SK-N-SH (cell line): Measurements from ENCODE around the gene STH. TPM values are rescaled to one million over a fixed set of nuclear protein-coding genes. Genes with fewer than 3 reads are reported as not detected.
"Not testable (repeated sequence)": the region's sequence is repeated elsewhere in the genome, so short reads cannot be mapped to it uniquely, and the experiment has no call there.

Experiments
- CTCF ChIA-PET: fragments of 300-600, 350-600 bp; formaldehyde crosslinking; extraction: SDS; loops from one replicate; lab custom pipeline; 2021; lab: Yijun Ruan, JAX
- POLR2A ChIA-PET: fragments of 350-600 bp; sonication (Branson Sonifier 250); formaldehyde crosslinking; extraction: SDS; loops from one replicate; lab custom pipeline; 2020; ENCODE audit warnings: antibody characterized with exemption, inconsistent platforms; lab: Yijun Ruan, JAX
- DNase-seq: peaks from one replicate; pipeline ENCODE4 v3.0.0; 2012
- H2AFZ ChIP-seq: fragments of 200-600 bp; sonication (generic); 2 replicates; pipeline ENCODE4 v1.8.1; 2016; ENCODE audit warnings: antibody characterized with exemption, mild to moderate bottlenecking, low read depth
- H3F3A ChIP-seq: fragments of 200-600 bp; sonication (generic); replicated peaks from 2 replicates; pipeline ENCODE3; 2016; ENCODE audit warnings: antibody characterized with exemption, mild to moderate bottlenecking; ENCODE audit not compliant: insufficient read depth
- H3K27ac ChIP-seq, 2 experiments: fragments of 200-500 bp in 1 of 2; fragments of 200-600 bp in 1 of 2; sonication (Bioruptor generic) in 1 of 2; sonication (generic), shearing (Covaris generic) in 1 of 2; 2 replicates each; pipeline versions ENCODE4 v1.5.1 to v1.6.1; 2014 to 2016; ENCODE audit warnings: low read depth in 2 of 2, inconsistent platforms in 1 of 2, low read length in 1 of 2, mild to moderate bottlenecking in 1 of 2, mixed read lengths in 1 of 2
- H3K27me3 ChIP-seq: fragments of 200-600 bp; sonication (generic), shearing (Covaris generic); 2 replicates; pipeline ENCODE4 v1.6.1; 2016; ENCODE audit warnings: mixed run types; ENCODE audit not compliant: insufficient read depth
- H3K36me3 ChIP-seq, 2 experiments: fragments of 200-500 bp in 1 of 2; fragments of 200-600 bp in 1 of 2; sonication (Bioruptor generic) in 1 of 2; sonication (generic) in 1 of 2; replicated peaks in 1 of 2; 2 replicates each; pipeline versions ENCODE3 to v1.5.1; 2014 to 2016; ENCODE audit warnings: low read length in 1 of 2, mild to moderate bottlenecking in 1 of 2; ENCODE audit not compliant: insufficient read depth in 2 of 2, control insufficient read depth in 1 of 2
- H3K4me1 ChIP-seq, 2 experiments: fragments of 200-500 bp in 1 of 2; fragments of 200-600 bp in 1 of 2; sonication (Bioruptor generic) in 1 of 2; sonication (generic), shearing (Covaris generic) in 1 of 2; 2 replicates each; pipeline versions ENCODE4 v1.5.1 to v1.6.1; 2014 to 2016; ENCODE audit warnings: low read depth in 1 of 2, low read length in 1 of 2, mixed run types in 1 of 2; ENCODE audit not compliant: insufficient read depth in 2 of 2, control insufficient read depth in 1 of 2
- H3K4me2 ChIP-seq: fragments of 200-600 bp; sonication (generic), shearing (Covaris generic); 2 replicates; pipeline ENCODE4 v1.6.1; 2017; ENCODE audit warnings: mixed run types
- H3K4me3 ChIP-seq, 2 experiments: fragments of 200-500 bp in 1 of 2; fragments of 200-600 bp in 1 of 2; sonication (Bioruptor generic) in 1 of 2; sonication (generic), shearing (Covaris generic) in 1 of 2; 2 replicates each; pipeline versions ENCODE4 v1.5.1 to v1.8.1; 2014 to 2016; ENCODE audit warnings: low read depth in 2 of 2, inconsistent platforms in 1 of 2, low read length in 1 of 2, mild to moderate bottlenecking in 1 of 2, mixed read lengths in 1 of 2, moderate library complexity in 1 of 2
- H3K79me2 ChIP-seq: fragments of 200-600 bp; sonication (generic); 2 replicates; pipeline ENCODE4 v1.8.1; 2017; ENCODE audit warnings: mild to moderate bottlenecking; ENCODE audit not compliant: insufficient read depth
- H3K9ac ChIP-seq: fragments of 200-600 bp; sonication (generic); 2 replicates; pipeline ENCODE4 v1.6.1; 2017; ENCODE audit warnings: mixed run types
- H3K9me2 ChIP-seq: fragments of 200-600 bp; sonication (generic); 2 replicates; pipeline ENCODE4 v1.6.1; 2017; ENCODE audit warnings: mixed run types
- H3K9me3 ChIP-seq: fragments of 200-600 bp; sonication (generic); 2 replicates; pipeline ENCODE4 v1.6.1; 2017; ENCODE audit warnings: mixed run types, mild to moderate bottlenecking, moderate library complexity
- H4K20me1 ChIP-seq: fragments of 200-600 bp; sonication (generic); 2 replicates; pipeline ENCODE4 v1.6.1; 2017; ENCODE audit warnings: mild to moderate bottlenecking, mixed run types; ENCODE audit not compliant: insufficient read depth
- CHD2 ChIP-seq: fragments of 150-350 bp; IDR thresholded peaks from 2 replicates; pipeline ENCODE4 v1.6.1; 2018; ENCODE audit warnings: low read length; ENCODE audit not compliant: partially characterized antibody
- ELF1 ChIP-seq: IDR thresholded peaks from 2 replicates; pipeline ENCODE4 v1.4.0; 2012
- EP300 ChIP-seq, 2 experiments: IDR thresholded peaks; 2 replicates each; pipeline versions ENCODE4 v1.4.0 to v1.6.1; 2012; ENCODE audit warnings: borderline replicate concordance in 1 of 2, low read depth in 1 of 2, low read length in 1 of 2
- FOSL2 ChIP-seq: IDR thresholded peaks from 2 replicates; pipeline ENCODE4 v1.4.0; 2012; ENCODE audit warnings: low read depth, mild to moderate bottlenecking, moderate library complexity, borderline replicate concordance
- FOXJ3 ChIP-seq: sonication (generic); formaldehyde crosslinking; IDR thresholded peaks from 2 replicates; pipeline ENCODE4 v1.5.1; 2020; ENCODE audit warnings: mild to moderate bottlenecking, missing genetic modification reagents
- FOXM1 ChIP-seq: IDR thresholded peaks from 2 replicates; pipeline ENCODE4 v1.4.0; 2012; ENCODE audit warnings: low read depth, mild to moderate bottlenecking
- GABPA ChIP-seq: IDR thresholded peaks from 2 replicates; pipeline ENCODE4 v1.4.0; 2012; ENCODE audit warnings: low read depth, mild to moderate bottlenecking
- IRF3 ChIP-seq: fragments of 150-350 bp; IDR thresholded peaks from 2 replicates; pipeline ENCODE4 v1.6.1; 2016; ENCODE audit warnings: mild to moderate bottlenecking, low read depth, low read length
- JUND ChIP-seq: IDR thresholded peaks from 2 replicates; pipeline ENCODE4 v1.4.0; 2012
- MEF2A ChIP-seq: IDR thresholded peaks from 2 replicates; pipeline ENCODE4 v1.4.0; 2012; ENCODE audit warnings: low read depth, borderline replicate concordance
- MXI1 ChIP-seq: IDR thresholded peaks from 2 replicates; pipeline ENCODE4 v1.6.1; 2012; ENCODE audit warnings: mild to moderate bottlenecking, low read depth, low read length, improper control_type of control experiment
- NFIC ChIP-seq: IDR thresholded peaks from 2 replicates; pipeline ENCODE4 v1.4.0; 2012; ENCODE audit warnings: borderline replicate concordance
- RAD21 ChIP-seq: IDR thresholded peaks from 2 replicates; pipeline ENCODE4 v1.6.1; 2012; ENCODE audit warnings: mild to moderate bottlenecking, low read length
- REST ChIP-seq: IDR thresholded peaks from 2 replicates; pipeline ENCODE4 v1.6.1; 2012; ENCODE audit warnings: mild to moderate bottlenecking, low read depth, low read length, moderate library complexity
- RFX5 ChIP-seq: IDR thresholded peaks from 2 replicates; pipeline ENCODE4 v1.6.1; 2012; ENCODE audit warnings: mild to moderate bottlenecking, improper control_type of control experiment, low read length
- TCF12 ChIP-seq: IDR thresholded peaks from 2 replicates; pipeline ENCODE4 v1.4.0; 2012
- USF2 ChIP-seq: fragments of 150-350 bp; IDR thresholded peaks from 2 replicates; pipeline ENCODE4 v1.6.1; 2017; ENCODE audit warnings: antibody characterized with exemption, low read length, low read depth, borderline replicate concordance
- YY1 ChIP-seq: IDR thresholded peaks from 2 replicates; pipeline ENCODE4 v1.4.0; 2012; ENCODE audit warnings: low read depth, mild to moderate bottlenecking
- WGBS: methylation state at CpG from one replicate; pipeline ENCODE4 v1.1.6; 2017; ENCODE audit warnings: low lambda C conversion rate; 5-methylcytosine and 5-hydroxymethylcytosine counted together
- polyA plus RNA-seq, 3 experiments: library from polyadenylated mRNA; depleted of rRNA; stranded (reverse); fragments of >200 nt; gene quantifications; 2 replicates each; pipeline ENCODE4 v1.2.3, GENCODE V29; 2012
- TF ChIP-seq, protein P1 (sequence below): IDR thresholded peaks from 2 replicates; pipeline ENCODE4 v1.4.0; 2012; ENCODE audit warnings: low read depth, borderline replicate concordance

STH gene
- polyA plus RNA-seq, 1 of the 3 experiments (the other 2 are of a cell fraction), result not detected

DNA sequence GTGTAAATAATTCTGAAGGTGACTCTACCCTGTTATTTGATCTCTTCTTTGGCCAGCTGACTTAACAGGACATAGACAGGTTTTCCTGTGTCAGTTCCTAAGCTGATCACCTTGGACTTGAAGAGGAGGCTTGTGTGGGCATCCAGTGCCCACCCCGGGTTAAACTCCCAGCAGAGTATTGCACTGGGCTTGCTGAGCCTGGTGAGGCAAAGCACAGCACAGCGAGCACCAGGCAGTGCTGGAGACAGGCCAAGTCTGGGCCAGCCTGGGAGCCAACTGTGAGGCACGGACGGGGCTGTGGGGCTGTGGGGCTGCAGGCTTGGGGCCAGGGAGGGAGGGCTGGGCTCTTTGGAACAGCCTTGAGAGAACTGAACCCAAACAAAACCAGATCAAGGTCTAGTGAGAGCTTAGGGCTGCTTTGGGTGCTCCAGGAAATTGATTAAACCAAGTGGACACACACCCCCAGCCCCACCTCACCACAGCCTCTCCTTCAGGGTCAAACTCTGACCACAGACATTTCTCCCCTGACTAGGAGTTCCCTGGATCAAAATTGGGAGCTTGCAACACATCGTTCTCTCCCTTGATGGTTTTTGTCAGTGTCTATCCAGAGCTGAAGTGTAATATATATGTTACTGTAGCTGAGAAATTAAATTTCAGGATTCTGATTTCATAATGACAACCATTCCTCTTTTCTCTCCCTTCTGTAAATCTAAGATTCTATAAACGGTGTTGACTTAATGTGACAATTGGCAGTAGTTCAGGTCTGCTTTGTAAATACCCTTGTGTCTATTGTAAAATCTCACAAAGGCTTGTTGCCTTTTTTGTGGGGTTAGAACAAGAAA is 5.1 kb downstream of the STH start (continued):
- TF ChIP-seq IRF3 (no peak), FOXM1 (no peak), GABPA (no peak), MEF2A (no peak), ELF1 (no peak), JUND (no peak), YY1 (no peak), NFIC (peak; percentile 62; the same call in 1 of the 2 replicates), TCF12 (no peak), FOSL2 (no peak), CHD2 (no peak)
- TF ChIP-seq, protein P1, sequence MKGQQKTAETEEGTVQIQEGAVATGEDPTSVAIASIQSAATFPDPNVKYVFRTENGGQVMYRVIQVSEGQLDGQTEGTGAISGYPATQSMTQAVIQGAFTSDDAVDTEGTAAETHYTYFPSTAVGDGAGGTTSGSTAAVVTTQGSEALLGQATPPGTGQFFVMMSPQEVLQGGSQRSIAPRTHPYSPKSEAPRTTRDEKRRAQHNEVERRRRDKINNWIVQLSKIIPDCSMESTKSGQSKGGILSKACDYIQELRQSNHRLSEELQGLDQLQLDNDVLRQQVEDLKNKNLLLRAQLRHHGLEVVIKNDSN, result no peak

DNA sequence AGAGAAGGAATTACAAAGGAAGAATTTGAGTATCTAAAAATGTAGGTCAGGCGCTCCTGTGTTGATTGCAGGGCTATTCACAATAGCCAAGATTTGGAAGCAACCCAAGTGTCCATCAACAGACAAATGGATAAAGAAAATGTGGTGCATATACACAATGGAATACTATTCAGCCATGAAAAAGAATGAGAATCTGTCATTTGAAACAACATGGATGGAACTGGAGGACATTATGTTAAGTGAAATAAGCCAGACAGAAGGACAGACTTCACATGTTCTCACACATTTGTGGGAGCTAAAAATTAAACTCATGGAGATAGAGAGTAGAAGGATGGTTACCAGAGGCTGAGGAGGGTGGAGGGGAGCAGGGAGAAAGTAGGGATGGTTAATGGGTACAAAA is 7.0 kb downstream of the STH start:
- H3K4me1 ChIP-seq, H3K79me2 ChIP-seq, H3K4me3 ChIP-seq, H3F3A ChIP-seq, DNase-seq, H2AFZ ChIP-seq, H3K27ac ChIP-seq, H3K27me3 ChIP-seq, H4K20me1 ChIP-seq, H3K9me3 ChIP-seq, POLR2A ChIA-PET, H3K36me3 ChIP-seq, H3K9ac ChIP-seq, H3K4me2 ChIP-seq, H3K9me2 ChIP-seq: not testable (repeated sequence)
- 85% methylated on average over 1 of the region's 1 CpG for WGBS
- CTCF ChIA-PET, result interaction anchor here (0.8 to 6.0 kb wide), 2 partner anchors 38 to 207 kb away, joined by 4 to 58 read pairs; no protein-coding TSS in a partner anchor

DNA sequence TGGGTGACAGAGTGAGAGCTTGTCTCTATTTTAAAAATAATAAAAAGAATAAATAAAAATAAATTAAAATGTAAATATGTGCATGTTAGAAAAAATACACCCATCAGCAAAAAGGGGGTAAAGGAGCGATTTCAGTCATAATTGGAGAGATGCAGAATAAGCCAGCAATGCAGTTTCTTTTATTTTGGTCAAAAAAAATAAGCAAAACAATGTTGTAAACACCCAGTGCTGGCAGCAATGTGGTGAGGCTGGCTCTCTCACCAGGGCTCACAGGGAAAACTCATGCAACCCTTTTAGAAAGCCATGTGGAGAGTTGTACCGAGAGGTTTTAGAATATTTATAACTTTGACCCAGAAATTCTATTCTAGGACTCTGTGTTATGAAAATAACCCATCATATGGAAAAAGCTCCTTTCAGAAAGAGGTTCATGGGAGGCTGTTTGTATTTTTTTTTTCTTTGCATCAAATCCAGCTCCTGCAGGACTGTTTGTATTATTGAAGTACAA is 8.5 kb downstream of the STH start:
- CTCF ChIA-PET, result interaction anchor here (1.3 to 2.6 kb wide), 2 partner anchors 31 to 186 kb away, joined by 3 to 13 read pairs; partner anchors contain the start of gene KANSL1
- no peaks in the 10 kb centered on the region for H3K79me2 ChIP-seq

More for the DNA sequence above, 8.5 kb downstream of the STH start:
- Histone ChIP-seq H3K4me1 (peaks cover 0 to 9% of the 10 kb centered on the region in 2 experiments; a peak in 1 of 4 replicates), H3K4me3 (no peak overlapping the region), H3K4me2 (no peak overlapping the region), H3F3A (no peaks in the 10 kb centered on the region), H3K27ac (no peak overlapping the region), H3K9me2 (no peaks in the 10 kb centered on the region), H3K27me3 (no peaks in the 10 kb centered on the region), H4K20me1 (no peaks in the 10 kb centered on the region), H3K9me3 (no peaks in the 10 kb centered on the region), H3K9ac (no peak overlapping the region), H2AFZ (no peak overlapping the region), H3K36me3 (no peaks in the 10 kb centered on the region)
- no peak for DNase-seq
- 85% methylated on average over 2 of the region's 2 CpGs for WGBS
- POLR2A ChIA-PET, result no interaction called here
- TF ChIP-seq MEF2A (no peak), FOXJ3 (CRISPR knock-in tag) (no peak), ELF1 (no peak), EP300 (IDR thresholded peaks at IDR 0.05; ENCODE audit: borderline replicate concordance in 1 of 2, low read depth in 1 of 2, low read length in 1 of 2) (no peak), MXI1 (no peak), REST (no peak), RAD21 (no peak), RFX5 (no peak), USF2 (no peak)
- TF ChIP-seq, protein P1, result no peak
